ENCODE results near the gene PRPF31. TPM values are rescaled to one million over a fixed set of nuclear protein-coding genes. Genes with fewer than 3 reads are reported as not detected.
"Not testable (repeated sequence)": the region's sequence is repeated elsewhere in the genome, so short reads cannot be mapped to it uniquely, and the experiment has no call there.

The PRPF31 gene
- total RNA-seq, 2 donors from 2014 or later: 26.1 to 46.2 TPM

DNA sequence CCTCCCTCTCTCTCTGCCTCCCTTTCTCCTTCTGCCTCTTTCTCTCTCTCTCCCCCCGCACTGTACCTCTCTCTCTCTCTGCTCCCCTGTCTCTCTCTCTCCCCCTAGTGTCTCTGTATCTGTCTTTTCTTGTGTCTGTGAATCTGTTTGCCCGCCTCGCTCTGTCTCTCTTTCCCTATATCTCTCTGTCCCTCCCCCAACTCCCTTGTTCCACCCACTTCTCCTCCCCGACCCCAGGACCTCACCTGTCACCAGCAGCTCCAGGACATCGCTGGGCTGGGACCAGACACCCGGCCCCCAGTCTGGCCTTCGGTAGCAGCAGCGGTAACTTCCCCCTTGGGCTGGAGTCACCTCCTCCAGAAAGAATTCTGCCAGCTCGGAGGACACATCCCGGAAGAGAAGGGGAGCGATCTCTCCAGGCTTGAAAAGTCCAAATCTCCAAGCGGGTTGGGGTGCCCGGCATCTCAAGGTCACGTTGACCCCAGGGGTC lies 18.9 kb upstream of the PRPF31 start:
- H3K4me3 ChIP-seq: peak overlapping the region in 1 of 2 donors; percentile 25
- H3K27me3 ChIP-seq: no peaks in the 10 kb centered on the region
- no peaks in the 10 kb centered on the region for H3K9me3 ChIP-seq
- DNase-seq (ENCODE audit: low spot score): no peak
- TF ChIP-seq, protein P1, sequence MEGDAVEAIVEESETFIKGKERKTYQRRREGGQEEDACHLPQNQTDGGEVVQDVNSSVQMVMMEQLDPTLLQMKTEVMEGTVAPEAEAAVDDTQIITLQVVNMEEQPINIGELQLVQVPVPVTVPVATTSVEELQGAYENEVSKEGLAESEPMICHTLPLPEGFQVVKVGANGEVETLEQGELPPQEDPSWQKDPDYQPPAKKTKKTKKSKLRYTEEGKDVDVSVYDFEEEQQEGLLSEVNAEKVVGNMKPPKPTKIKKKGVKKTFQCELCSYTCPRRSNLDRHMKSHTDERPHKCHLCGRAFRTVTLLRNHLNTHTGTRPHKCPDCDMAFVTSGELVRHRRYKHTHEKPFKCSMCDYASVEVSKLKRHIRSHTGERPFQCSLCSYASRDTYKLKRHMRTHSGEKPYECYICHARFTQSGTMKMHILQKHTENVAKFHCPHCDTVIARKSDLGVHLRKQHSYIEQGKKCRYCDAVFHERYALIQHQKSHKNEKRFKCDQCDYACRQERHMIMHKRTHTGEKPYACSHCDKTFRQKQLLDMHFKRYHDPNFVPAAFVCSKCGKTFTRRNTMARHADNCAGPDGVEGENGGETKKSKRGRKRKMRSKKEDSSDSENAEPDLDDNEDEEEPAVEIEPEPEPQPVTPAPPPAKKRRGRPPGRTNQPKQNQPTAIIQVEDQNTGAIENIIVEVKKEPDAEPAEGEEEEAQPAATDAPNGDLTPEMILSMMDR (IDR thresholded peaks at IDR 0.05): peak in 1 of 2 donors; percentile 25
- no peaks in the 10 kb centered on the region for H3K36me3 ChIP-seq
- H3K27ac ChIP-seq: peak overlapping the region in 1 of 2 donors; percentile 26
- peaks cover 0 to 11% of the 10 kb centered on the region in 2 donors for H3K4me1 ChIP-seq

DNA sequence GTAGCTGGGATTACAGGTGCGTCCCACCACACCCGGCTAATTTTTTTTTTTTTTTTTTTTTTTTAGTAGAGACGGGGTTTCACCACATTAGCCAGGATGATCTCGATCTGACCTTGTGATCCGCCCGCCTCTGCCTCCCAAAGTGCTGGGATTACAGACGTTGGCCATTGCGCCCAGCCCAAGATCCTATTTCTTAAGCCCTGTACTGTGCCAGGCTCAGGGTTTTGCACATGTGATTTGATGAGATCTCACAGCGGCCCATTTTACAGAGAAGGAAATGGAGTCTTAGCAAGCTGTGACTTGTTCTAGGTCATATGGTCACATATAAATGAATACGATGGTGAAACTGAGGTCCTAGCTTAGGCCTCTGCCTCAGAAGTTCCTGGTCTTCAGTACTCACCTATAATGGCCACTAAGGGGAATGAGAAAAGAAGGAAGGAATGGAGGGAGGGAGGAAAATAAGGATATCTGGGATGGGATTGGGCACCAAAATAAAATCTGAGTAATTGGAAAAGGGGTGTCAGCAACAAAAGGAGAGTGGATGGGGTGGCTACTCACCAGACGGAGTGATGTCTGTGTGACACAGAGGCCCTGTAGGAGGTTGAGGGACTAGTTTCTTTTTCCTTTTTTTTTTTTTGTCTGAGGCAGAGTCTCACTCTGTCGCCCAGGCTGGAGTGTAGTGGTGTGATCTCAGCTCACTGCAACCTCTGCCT lies 16.2 kb upstream of the PRPF31 start:
- H3K4me1 ChIP-seq: peaks cover 0 to 23% of the 10 kb centered on the region in 2 donors
- TF ChIP-seq, protein P1 (IDR thresholded peaks at IDR 0.05): no peak
- H3K36me3 ChIP-seq: no peaks in the 10 kb centered on the region
- no peak overlapping the region for H3K4me3 ChIP-seq
- no peak overlapping the region for H3K27ac ChIP-seq
- no peaks in the 10 kb centered on the region for H3K9me3 ChIP-seq
- no peaks in the 10 kb centered on the region for H3K27me3 ChIP-seq
- no peak for DNase-seq (ENCODE audit: low spot score)

DNA sequence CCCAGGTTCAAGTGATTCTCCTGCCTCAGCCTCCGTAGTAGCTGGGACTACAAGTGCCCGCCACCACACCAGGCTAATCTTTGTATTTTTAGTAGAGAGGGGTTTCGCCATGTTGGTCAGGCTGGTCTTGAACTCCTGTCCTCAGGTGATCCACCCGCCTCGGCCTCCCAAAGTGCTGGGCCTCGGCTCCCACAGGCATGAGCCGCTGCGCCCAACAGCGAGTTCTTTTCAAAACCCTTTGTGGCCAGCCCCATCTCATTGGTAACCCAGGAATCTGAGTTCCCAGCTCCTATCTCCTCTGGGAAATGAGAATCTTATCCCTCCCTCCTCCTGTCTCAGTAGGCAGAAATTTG lies 15.7 kb upstream of the PRPF31 start:
- H3K9me3 ChIP-seq; H3K36me3 ChIP-seq; H3K27ac ChIP-seq; H3K4me3 ChIP-seq; H3K27me3 ChIP-seq; DNase-seq (ENCODE audit: low spot score): not testable (repeated sequence)
- peaks cover 0 to 23% of the 10 kb centered on the region in 2 donors for H3K4me1 ChIP-seq

DNA sequence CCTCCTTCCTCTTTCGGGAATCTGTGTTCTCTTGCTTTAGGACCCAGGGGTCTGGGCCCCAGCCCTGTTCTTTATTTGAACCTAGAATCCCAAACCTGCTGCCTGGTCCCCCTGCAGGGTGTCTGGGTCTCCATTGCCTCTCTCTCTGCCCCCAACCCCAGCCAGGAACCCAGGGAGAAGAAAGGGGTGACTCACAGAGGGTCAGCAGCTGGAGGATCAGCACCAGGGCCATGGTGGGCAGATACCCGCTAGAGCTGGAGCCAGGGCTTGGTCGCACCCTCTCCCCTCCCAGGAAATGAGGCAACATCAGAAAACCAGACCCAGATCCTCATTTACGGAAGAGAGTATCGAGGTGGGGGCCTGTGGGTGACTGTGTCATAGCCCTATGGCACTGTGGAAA lies 15.0 kb upstream of the PRPF31 start, which contains the start of gene OSCAR:
Gene OSCAR, minus strand, starts transcription at position 243 of the 400 bp plus-strand sequence. Its CDS starts 11 bp downstream, at position 232.
- no peaks in the 10 kb centered on the region for H3K27me3 ChIP-seq
- H3K36me3 ChIP-seq: peaks cover 5% of the 10 kb centered on the region
- H3K4me3 ChIP-seq: no peak within 1 kb of the TSS
- peaks cover 0 to 20% of the 10 kb centered on the region in 2 donors for H3K4me1 ChIP-seq
- H3K9me3 ChIP-seq: no peaks in the 10 kb centered on the region
- TF ChIP-seq, protein P1 (IDR thresholded peaks at IDR 0.05): no peak
- H3K27ac ChIP-seq: no peak within 1 kb of the TSS
- DNase-seq (ENCODE audit: low spot score): no peak

DNA sequence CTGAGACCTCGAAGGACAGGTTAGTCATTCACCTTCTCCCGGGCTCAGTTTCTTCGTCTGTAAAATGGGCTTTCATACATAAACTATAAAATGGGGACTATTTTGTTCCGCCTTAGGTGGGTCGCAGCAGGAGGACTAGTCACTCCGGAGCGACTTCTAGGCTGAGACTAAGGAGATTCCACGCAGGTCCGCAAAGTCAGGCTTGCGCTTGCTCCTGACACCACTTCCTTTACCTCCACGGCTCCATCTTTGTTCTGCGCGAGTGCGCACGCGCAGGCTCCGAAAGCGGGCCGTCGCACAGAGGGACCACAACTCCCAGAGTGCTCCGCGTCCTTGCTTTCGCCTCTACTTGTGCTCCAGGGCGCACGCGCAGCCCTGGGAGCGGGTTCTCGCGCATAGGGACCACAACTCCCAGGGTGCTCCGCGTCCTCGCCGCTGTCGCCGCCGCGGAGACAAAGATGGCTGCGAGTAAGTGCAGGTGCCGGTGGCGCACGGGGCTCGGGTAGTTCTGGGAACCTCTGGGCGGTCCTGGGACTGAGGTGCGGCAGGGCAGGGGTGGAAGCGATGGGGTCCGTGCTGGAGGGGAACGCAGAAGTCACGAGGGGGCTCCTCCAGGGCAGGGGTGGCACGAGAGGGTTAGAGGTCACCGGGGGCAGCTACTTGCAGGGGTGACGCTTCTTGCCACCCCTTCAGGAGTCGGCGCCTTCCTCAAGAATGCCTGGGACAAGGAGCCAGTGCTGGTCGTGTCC lies 13.0 kb upstream of the PRPF31 start, which contains the start of gene NDUFA3:
Gene NDUFA3, plus strand, starts transcription at position 435 of the 749 bp plus-strand sequence. Its CDS starts 24 bp downstream, at position 459.
- TF ChIP-seq, protein P1 (IDR thresholded peaks at IDR 0.05): no peak
- peak; percentile 97 for DNase-seq (ENCODE audit: low spot score)
- Histone ChIP-seq H3K9me3 (no peaks in the 10 kb centered on the region), H3K27me3 (no peaks in the 10 kb centered on the region), H3K36me3 (peaks cover 22% of the 10 kb centered on the region), H3K27ac (peak within 1 kb of the TSS; percentile 82 to 84), H3K4me3 (peak within 1 kb of the TSS; percentile 89 to 96), H3K4me1 (peaks cover 0 to 13% of the 10 kb centered on the region in 2 donors)
